BLaER1 treated with 17β-estradiol and CSF1 and Interleukin-3, amounts not matched to agents 10 nM and 100 nM (cell line): ENCODE measurements around the gene ANGPTL1.
"Not testable (repeated sequence)": the region's sequence is repeated elsewhere in the genome, so short reads cannot be mapped to it uniquely, and the experiment has no call there.

Source experiments
- H3K27ac ChIP-seq, 11 experiments: shearing (Covaris generic); formaldehyde crosslinking; 2 replicates each; pipeline ENCODE4 v1.8.1; 2022
- H3K27me3 ChIP-seq, 11 experiments: shearing (Covaris generic); formaldehyde crosslinking; 2 replicates each; pipeline ENCODE4 v1.8.1; 2022
- H3K36me3 ChIP-seq, 11 experiments: shearing (Covaris generic); formaldehyde crosslinking; 2 replicates each; pipeline ENCODE4 v1.8.1; 2022
- H3K4me1 ChIP-seq, 10 experiments: shearing (Covaris generic); formaldehyde crosslinking; 2 replicates each; pipeline ENCODE4 v1.8.1; 2022
- H3K4me2 ChIP-seq, 11 experiments: shearing (Covaris generic); formaldehyde crosslinking; 2 replicates each; pipeline ENCODE4 v1.8.1; 2022
- H3K4me3 ChIP-seq, 10 experiments: shearing (Covaris generic); formaldehyde crosslinking; 2 replicates each; pipeline ENCODE4 v1.8.1; 2022
- H3K9ac ChIP-seq, 11 experiments: shearing (Covaris generic); formaldehyde crosslinking; 2 replicates each; pipeline ENCODE4 v1.8.1; 2022
- H3K9me3 ChIP-seq, 11 experiments: shearing (Covaris generic); formaldehyde crosslinking; replicated peaks in 1 of 11; 2 replicates each; pipeline ENCODE4 v1.8.1; 2022
- H4K20me1 ChIP-seq, 11 experiments: shearing (Covaris generic); formaldehyde crosslinking; 2 replicates each; pipeline ENCODE4 v1.8.1; 2022
- Cebpa-rat ChIP-seq, 11 experiments: shearing (Covaris generic); IDR thresholded peaks; 2 replicates each; pipeline ENCODE4 v1.8.1; 2022

Gene ANGPTL1

GRCh38 chr1:178870221-178870620 lies 656 bp downstream of the ANGPTL1 start:
- no peak overlapping the region for H3K4me2 ChIP-seq
- no peak overlapping the region for H3K4me3 ChIP-seq
- H3K27me3 ChIP-seq, result no peaks in the 10 kb centered on the region
- H3K4me1 ChIP-seq, result no peaks in the 10 kb centered on the region
- no peaks in the 10 kb centered on the region for H3K9me3 ChIP-seq
- no peak for TF ChIP-seq Cebpa-rat (IDR thresholded peaks at IDR 0.05)
- no peak overlapping the region for H3K9ac ChIP-seq
- no peaks in the 10 kb centered on the region for H4K20me1 ChIP-seq
- H3K27ac ChIP-seq, result no peak overlapping the region
- H3K36me3 ChIP-seq, result peaks cover 0 to 4% (median 0%) of the 10 kb centered on the region in 11 experiments; a peak in 1 of 22 replicates

GRCh38 chr1:178869119-178869697 lies 1.7 kb downstream of the ANGPTL1 start:
- no peak overlapping the region for H3K9ac ChIP-seq
- no peaks in the 10 kb centered on the region for H3K9me3 ChIP-seq
- no peak for TF ChIP-seq Cebpa-rat (IDR thresholded peaks at IDR 0.05)
- peaks cover 0 to 4% (median 0%) of the 10 kb centered on the region in 11 experiments; a peak in 1 of 22 replicates for H3K36me3 ChIP-seq
- H3K27me3 ChIP-seq, result no peaks in the 10 kb centered on the region
- no peak overlapping the region for H3K4me3 ChIP-seq
- H3K27ac ChIP-seq, result no peak overlapping the region
- H3K4me1 ChIP-seq, result no peaks in the 10 kb centered on the region
- H3K4me2 ChIP-seq, result no peak overlapping the region
- H4K20me1 ChIP-seq, result no peaks in the 10 kb centered on the region

GRCh38 chr1:178868706-178869105 lies 2.2 kb downstream of the ANGPTL1 start:
- TF ChIP-seq Cebpa-rat (IDR thresholded peaks at IDR 0.05), result no peak
- no peak overlapping the region for H3K27ac ChIP-seq
- H3K9ac ChIP-seq, result no peak overlapping the region
- H3K9me3 ChIP-seq, result no peaks in the 10 kb centered on the region
- H3K27me3 ChIP-seq, result no peaks in the 10 kb centered on the region
- no peaks in the 10 kb centered on the region for H3K4me1 ChIP-seq
- peaks cover 0 to 4% (median 0%) of the 10 kb centered on the region in 11 experiments; a peak in 1 of 22 replicates for H3K36me3 ChIP-seq
- H3K4me2 ChIP-seq, result no peak overlapping the region
- H4K20me1 ChIP-seq, result no peaks in the 10 kb centered on the region
- H3K4me3 ChIP-seq, result no peak overlapping the region

GRCh38 chr1:178867670-178868069 lies 3.2 kb downstream of the ANGPTL1 start:
- Histone ChIP-seq H3K36me3 (peaks cover 0 to 4% (median 0%) of the 10 kb centered on the region in 11 experiments; a peak in 1 of 22 replicates), H4K20me1 (no peaks in the 10 kb centered on the region), H3K4me3 (no peak overlapping the region), H3K27me3 (no peaks in the 10 kb centered on the region), H3K9ac (no peak overlapping the region), H3K4me2 (no peak overlapping the region), H3K27ac (no peak overlapping the region), H3K9me3 (no peaks in the 10 kb centered on the region), H3K4me1 (no peaks in the 10 kb centered on the region)
- no peak for TF ChIP-seq Cebpa-rat (IDR thresholded peaks at IDR 0.05)

- Histone ChIP-seq H3K27me3 (no peaks in the 10 kb centered on the region), H3K4me3 (no peak overlapping the region), H3K9ac (no peak overlapping the region), H3K4me2 (no peak overlapping the region), H3K4me1 (no peaks in the 10 kb centered on the region), H3K9me3 (no peaks in the 10 kb centered on the region), H4K20me1 (no peaks in the 10 kb centered on the region), H3K27ac (no peak overlapping the region), H3K36me3 (peaks cover 0 to 4% (median 0%) of the 10 kb centered on the region in 11 experiments; a peak in 1 of 22 replicates)
- no peak for TF ChIP-seq Cebpa-rat (IDR thresholded peaks at IDR 0.05)
Observed at GRCh38 chr1:178864326-178864725, 6.6 kb downstream of the ANGPTL1 start.

GRCh38 chr1:178862864-178863263 lies 8.0 kb downstream of the ANGPTL1 start:
- Histone ChIP-seq H3K36me3 (peaks cover 0 to 4% (median 0%) of the 10 kb centered on the region in 11 experiments; a peak in 1 of 22 replicates), H3K4me1 (no peaks in the 10 kb centered on the region), H3K4me3 (no peak overlapping the region), H3K27ac (no peak overlapping the region), H3K9ac (no peak overlapping the region), H4K20me1 (no peaks in the 10 kb centered on the region), H3K27me3 (no peaks in the 10 kb centered on the region), H3K9me3 (no peaks in the 10 kb centered on the region), H3K4me2 (no peak overlapping the region)
- TF ChIP-seq Cebpa-rat (IDR thresholded peaks at IDR 0.05), result no peak

- H3K36me3 ChIP-seq, result peaks cover 0 to 4% (median 0%) of the 10 kb centered on the region in 11 experiments; a peak in 1 of 22 replicates
- no peak overlapping the region for H3K4me2 ChIP-seq
- no peaks in the 10 kb centered on the region for H3K4me1 ChIP-seq
- H3K4me3 ChIP-seq, result no peak overlapping the region
- no peaks in the 10 kb centered on the region for H3K9me3 ChIP-seq
- no peak overlapping the region for H3K9ac ChIP-seq
- TF ChIP-seq Cebpa-rat (IDR thresholded peaks at IDR 0.05), result no peak
- H4K20me1 ChIP-seq, result no peaks in the 10 kb centered on the region
- no peaks in the 10 kb centered on the region for H3K27me3 ChIP-seq
- no peak overlapping the region for H3K27ac ChIP-seq
Observed at GRCh38 chr1:178862416-178862815, 8.5 kb downstream of the ANGPTL1 start.

- no peak for TF ChIP-seq Cebpa-rat (IDR thresholded peaks at IDR 0.05)
Observed at GRCh38 chr1:178857126-178857525, 13.8 kb downstream of the ANGPTL1 start.

GRCh38 chr1:178849918-178850317 lies 21.0 kb downstream of the ANGPTL1 start:
- no peak overlapping the region for H3K4me3 ChIP-seq
- no peaks in the 10 kb centered on the region for H3K4me1 ChIP-seq
- H3K27ac ChIP-seq, result no peak overlapping the region
- no peak overlapping the region for H3K9ac ChIP-seq
- no peaks in the 10 kb centered on the region for H3K36me3 ChIP-seq
- no peaks in the 10 kb centered on the region for H3K27me3 ChIP-seq
- no peak for TF ChIP-seq Cebpa-rat (IDR thresholded peaks at IDR 0.05)
- H3K9me3 ChIP-seq, result no peaks in the 10 kb centered on the region
- no peak overlapping the region for H3K4me2 ChIP-seq
- no peaks in the 10 kb centered on the region for H4K20me1 ChIP-seq

More at GRCh38 chr1:178857126-178857525, 13.8 kb downstream of the ANGPTL1 start:
- Histone ChIP-seq H4K20me1 (no peaks in the 10 kb centered on the region), H3K9me3 (no peaks in the 10 kb centered on the region), H3K27me3 (no peaks in the 10 kb centered on the region), H3K27ac (no peak overlapping the region), H3K9ac (no peak overlapping the region), H3K4me3 (no peak overlapping the region), H3K4me2 (no peak overlapping the region), H3K4me1 (no peaks in the 10 kb centered on the region), H3K36me3 (no peaks in the 10 kb centered on the region)

GRCh38 chr1:178847919-178848318 lies 23.0 kb downstream of the ANGPTL1 start:
- not testable (repeated sequence) for H3K9ac ChIP-seq, H3K36me3 ChIP-seq, H3K27ac ChIP-seq

More at GRCh38 chr1:178847919-178848318, 23.0 kb downstream of the ANGPTL1 start:
- H3K27me3 ChIP-seq, H3K4me2 ChIP-seq, H3K4me3 ChIP-seq, H3K9me3 ChIP-seq, H4K20me1 ChIP-seq, H3K4me1 ChIP-seq: not testable (repeated sequence)
